Measurements from ENCODE around the gene ENTPD8.
"Not testable (repeated sequence)": the region's sequence is repeated elsewhere in the genome, so short reads cannot be mapped to it uniquely, and the experiment has no call there.

ENTPD8 gene

DNA sequence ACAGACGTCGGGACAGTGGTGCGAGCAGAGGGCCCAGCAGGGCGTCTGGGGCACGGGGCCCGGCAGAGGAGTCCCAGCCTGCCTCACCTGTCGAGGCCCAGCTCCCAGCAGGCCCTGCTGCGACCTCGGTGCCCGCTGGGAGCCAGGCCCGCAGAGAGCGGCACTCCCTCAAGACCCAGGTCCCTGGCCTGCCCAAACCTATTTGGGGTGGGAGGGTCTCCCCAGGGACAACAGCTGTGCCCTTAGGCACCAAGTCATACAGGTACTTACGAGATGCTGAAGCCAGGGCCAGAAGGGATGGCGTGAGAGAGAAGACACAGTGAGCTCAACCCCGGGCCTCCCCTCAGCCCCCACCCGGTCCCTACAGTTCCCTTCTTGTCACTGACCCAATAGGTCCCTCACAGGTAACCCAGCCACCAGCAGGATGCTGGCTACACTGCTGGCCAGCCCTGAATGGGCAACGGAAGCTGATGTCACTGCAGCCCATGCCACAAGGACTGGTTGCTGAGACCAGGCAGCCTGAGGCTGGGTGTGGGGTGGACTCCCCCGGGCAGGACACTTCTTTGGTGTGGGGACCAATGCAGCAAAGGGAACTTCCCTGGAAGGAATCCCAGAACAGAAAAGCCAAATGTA, 14.3 kb upstream of the ENTPD8 start:
- TF ChIP-seq, protein P1, sequence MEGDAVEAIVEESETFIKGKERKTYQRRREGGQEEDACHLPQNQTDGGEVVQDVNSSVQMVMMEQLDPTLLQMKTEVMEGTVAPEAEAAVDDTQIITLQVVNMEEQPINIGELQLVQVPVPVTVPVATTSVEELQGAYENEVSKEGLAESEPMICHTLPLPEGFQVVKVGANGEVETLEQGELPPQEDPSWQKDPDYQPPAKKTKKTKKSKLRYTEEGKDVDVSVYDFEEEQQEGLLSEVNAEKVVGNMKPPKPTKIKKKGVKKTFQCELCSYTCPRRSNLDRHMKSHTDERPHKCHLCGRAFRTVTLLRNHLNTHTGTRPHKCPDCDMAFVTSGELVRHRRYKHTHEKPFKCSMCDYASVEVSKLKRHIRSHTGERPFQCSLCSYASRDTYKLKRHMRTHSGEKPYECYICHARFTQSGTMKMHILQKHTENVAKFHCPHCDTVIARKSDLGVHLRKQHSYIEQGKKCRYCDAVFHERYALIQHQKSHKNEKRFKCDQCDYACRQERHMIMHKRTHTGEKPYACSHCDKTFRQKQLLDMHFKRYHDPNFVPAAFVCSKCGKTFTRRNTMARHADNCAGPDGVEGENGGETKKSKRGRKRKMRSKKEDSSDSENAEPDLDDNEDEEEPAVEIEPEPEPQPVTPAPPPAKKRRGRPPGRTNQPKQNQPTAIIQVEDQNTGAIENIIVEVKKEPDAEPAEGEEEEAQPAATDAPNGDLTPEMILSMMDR (conservative IDR thresholded peaks at IDR 0.05; ENCODE audit: low read depth, low read length), result no peak
- H3K4me3 ChIP-seq (ENCODE audit: low read length), result no peak overlapping the region
- no peak for DNase-seq (ENCODE audit: low read depth)

GRCh38 chr9:137454597-137455358, 13.6 kb upstream of the ENTPD8 start:
- no peak for DNase-seq (ENCODE audit: low read depth)
- TF ChIP-seq, protein P1 (conservative IDR thresholded peaks at IDR 0.05; ENCODE audit: low read depth, low read length), result no peak
- H3K4me3 ChIP-seq (ENCODE audit: low read length), result peak overlapping the region; percentile 39

DNA sequence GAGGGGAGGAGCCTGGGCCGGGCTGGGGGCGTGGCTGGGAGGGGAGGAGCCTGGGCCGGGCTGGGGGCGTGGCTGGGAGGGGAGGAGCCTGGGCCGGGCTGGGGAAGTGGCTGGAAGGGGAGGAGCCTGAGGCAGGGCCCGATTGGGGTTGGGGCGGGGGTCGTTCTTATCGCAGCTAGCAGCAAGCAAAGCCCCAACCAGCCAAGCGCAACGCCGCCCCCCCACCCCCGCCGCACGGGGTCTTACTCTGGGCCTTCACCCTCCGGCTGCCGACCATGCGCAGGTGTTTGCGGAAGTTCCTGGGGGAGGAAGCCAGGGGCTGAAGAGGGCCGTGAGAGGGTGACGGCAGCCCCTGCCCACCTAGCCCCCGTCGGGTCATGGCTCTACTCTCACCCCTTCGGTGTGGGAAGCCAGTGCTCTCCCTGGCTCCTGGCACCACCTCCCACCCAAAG, 13.0 kb upstream of the ENTPD8 start:
- TF ChIP-seq, protein P1 (conservative IDR thresholded peaks at IDR 0.05; ENCODE audit: low read depth, low read length), result no peak
- DNase-seq (ENCODE audit: low read depth), result no peak
- peak overlapping the region; percentile 39 for H3K4me3 ChIP-seq (ENCODE audit: low read length)

- TF ChIP-seq, protein P1 (conservative IDR thresholded peaks at IDR 0.05; ENCODE audit: low read depth, low read length), result no peak
- H3K4me3 ChIP-seq (ENCODE audit: low read length), result peak overlapping the region; percentile 36
- DNase-seq (ENCODE audit: low read depth), result no peak
These were observed 12.5 kb upstream of the ENTPD8 start for GRCh38 chr9:137453643-137454081.

- H3K4me3 ChIP-seq (ENCODE audit: low read length), result peak overlapping the region; percentile 36
These were observed 11.8 kb upstream of the ENTPD8 start for GRCh38 chr9:137452761-137453642.

GRCh38 chr9:137452006-137452760, 11.0 kb upstream of the ENTPD8 start:
- no peak overlapping the region for H3K4me3 ChIP-seq (ENCODE audit: low read length)
- TF ChIP-seq, protein P1 (conservative IDR thresholded peaks at IDR 0.05; ENCODE audit: low read depth, low read length), result no peak
- DNase-seq (ENCODE audit: low read depth), result no peak

More at GRCh38 chr9:137452761-137453642, 11.8 kb upstream of the ENTPD8 start:
- TF ChIP-seq, protein P1 (conservative IDR thresholded peaks at IDR 0.05; ENCODE audit: low read depth, low read length), result no peak
- no peak for DNase-seq (ENCODE audit: low read depth)

GRCh38 chr9:137451264-137452005, 10.3 kb upstream of the ENTPD8 start:
- not testable (repeated sequence) for H3K4me3 ChIP-seq (ENCODE audit: low read length); DNase-seq (ENCODE audit: low read depth)

DNA sequence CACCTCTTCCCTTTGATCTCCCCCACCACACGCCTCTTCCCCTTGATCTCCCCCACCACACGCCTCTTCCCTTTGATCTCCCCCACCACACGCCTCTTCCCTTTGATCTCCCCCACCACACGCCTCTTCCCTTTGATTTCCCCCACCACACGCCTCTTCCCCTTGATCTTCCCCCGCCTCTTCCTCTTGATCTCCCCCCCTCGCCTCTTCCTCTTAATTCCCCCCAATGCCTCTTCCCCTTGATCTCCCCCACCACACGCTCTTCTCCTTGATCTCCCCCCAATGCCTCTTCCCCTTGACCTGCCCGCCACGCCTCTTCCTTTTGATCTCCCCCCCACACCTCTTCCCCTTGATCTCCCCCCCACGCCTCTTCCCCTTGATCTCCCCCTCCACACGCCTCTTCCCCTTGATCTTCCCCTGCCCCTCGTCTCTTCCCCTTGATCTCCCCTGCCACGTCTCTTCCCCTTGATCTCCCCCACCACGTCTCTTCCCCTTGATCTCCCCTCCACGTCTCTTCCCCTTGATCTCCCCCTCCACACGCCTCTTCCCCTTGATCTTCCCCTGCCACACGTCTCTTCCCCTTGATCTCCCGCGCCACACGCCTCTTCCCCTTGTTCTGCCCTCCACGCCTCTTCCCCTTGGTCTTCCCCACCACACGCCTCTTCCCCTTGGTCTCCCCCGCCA, 9.5 kb upstream of the ENTPD8 start:
- not testable (repeated sequence) for DNase-seq (ENCODE audit: low read depth); H3K4me3 ChIP-seq (ENCODE audit: low read length)
